Measurements from ENCODE around the gene IL27RA.

Gene IL27RA

GRCh38 chr19:14031719-14032480 is at the start of gene IL27RA (continued):
- TF ChIP-seq SP7 (tag by site-specific recombination; IDR thresholded peaks at IDR 0.05) (peak; percentile 53; the same call in 1 of the 2 replicates), PBX3 (CRISPR knock-in tag; IDR thresholded peaks at IDR 0.05) (peak; percentile 79; the same call in 1 of the 2 replicates), ZEB2 (tag by site-specific recombination; IDR thresholded peaks at IDR 0.05) (peak; percentile 75), ZNF561 (tag by site-specific recombination; IDR thresholded peaks at IDR 0.05; ENCODE audit: borderline replicate concordance) (peak; percentile 70; the same call in 1 of the 2 replicates), GLIS1 (tag by site-specific recombination; IDR thresholded peaks at IDR 0.05) (peak; percentile 80), ZBTB26 (tag by site-specific recombination; optimal IDR thresholded peaks at IDR 0.05) (peak; percentile 81), IKZF3 (tag by site-specific recombination; IDR thresholded peaks at IDR 0.05) (0 out of 2 replicates have a peak, but pooled peaks have one; percentile 9), ZNF701 (tag by site-specific recombination; IDR thresholded peaks at IDR 0.05) (no peak), ZNF600 (tag by site-specific recombination; IDR thresholded peaks at IDR 0.05) (peak; percentile 76), GLI4 (tag by site-specific recombination; IDR thresholded peaks at IDR 0.05) (no peak), ZNF654 (tag by site-specific recombination; IDR thresholded peaks at IDR 0.05; ENCODE audit: low read depth) (peak; percentile 62), ZNF660 (tag by site-specific recombination; IDR thresholded peaks at IDR 0.05) (peak; percentile 10; the same call in 1 of the 2 replicates), ZFP3 (tag by site-specific recombination; IDR thresholded peaks at IDR 0.05; ENCODE audit: low read depth) (no peak), ZSCAN30 (tag by site-specific recombination; IDR thresholded peaks at IDR 0.05) (peak; percentile 51; the same call in 1 of the 2 replicates)

DNA sequence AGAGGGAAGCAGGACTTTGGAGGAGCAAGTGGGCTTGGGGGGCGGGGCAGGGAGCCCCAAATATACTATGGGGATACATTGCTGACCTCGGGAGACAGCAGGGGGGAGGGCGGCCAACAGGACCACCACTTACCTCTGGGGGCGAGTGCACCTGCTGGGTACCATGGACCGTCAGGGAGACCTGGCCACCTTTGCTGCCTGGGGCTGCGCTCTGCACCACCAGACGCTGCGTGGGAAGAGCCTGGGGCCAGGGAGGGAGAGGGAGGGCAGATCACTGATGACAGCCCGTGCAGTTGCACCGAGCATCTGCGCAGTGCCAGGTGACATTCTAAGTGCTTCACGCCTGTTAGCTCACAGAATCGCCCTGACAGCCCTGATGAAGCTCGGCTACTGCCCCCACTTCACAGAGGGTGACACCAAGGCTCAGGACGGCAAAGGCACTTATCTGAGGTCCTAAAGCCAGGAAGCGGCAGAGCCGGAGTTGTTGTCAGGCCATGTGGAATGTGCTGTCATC is 49.5 kb upstream of the IL27RA start:
- H3K4me3 ChIP-seq (ENCODE audit: low read depth, low read length) = no peak overlapping the region
- H3K9me3 ChIP-seq (ENCODE audit: control insufficient read depth, insufficient read depth, low read depth, low read length) = no peaks in the 10 kb centered on the region
- POLR2A ChIA-PET = no interaction called here
- H3K36me3 ChIP-seq (ENCODE audit: control insufficient read depth in 2 of 2, insufficient read depth in 1 of 2, low read length in 2 of 2) = peaks cover under 1 to 41% of the 10 kb centered on the region in 2 experiments; a peak in 2 of 3 replicates
- CTCF ChIA-PET = interaction anchor here (0.7 kb wide), 1 partner anchor 69 kb away, joined by 3 read pairs; no protein-coding TSS in a partner anchor
- H3K27ac ChIP-seq (ENCODE audit: extremely low read depth, low read depth, low read length) = no peak overlapping the region
- peaks cover 8% of the 10 kb centered on the region for H3K4me1 ChIP-seq (ENCODE audit: control insufficient read depth, insufficient read depth, low read length)
- TF ChIP-seq, protein P1, sequence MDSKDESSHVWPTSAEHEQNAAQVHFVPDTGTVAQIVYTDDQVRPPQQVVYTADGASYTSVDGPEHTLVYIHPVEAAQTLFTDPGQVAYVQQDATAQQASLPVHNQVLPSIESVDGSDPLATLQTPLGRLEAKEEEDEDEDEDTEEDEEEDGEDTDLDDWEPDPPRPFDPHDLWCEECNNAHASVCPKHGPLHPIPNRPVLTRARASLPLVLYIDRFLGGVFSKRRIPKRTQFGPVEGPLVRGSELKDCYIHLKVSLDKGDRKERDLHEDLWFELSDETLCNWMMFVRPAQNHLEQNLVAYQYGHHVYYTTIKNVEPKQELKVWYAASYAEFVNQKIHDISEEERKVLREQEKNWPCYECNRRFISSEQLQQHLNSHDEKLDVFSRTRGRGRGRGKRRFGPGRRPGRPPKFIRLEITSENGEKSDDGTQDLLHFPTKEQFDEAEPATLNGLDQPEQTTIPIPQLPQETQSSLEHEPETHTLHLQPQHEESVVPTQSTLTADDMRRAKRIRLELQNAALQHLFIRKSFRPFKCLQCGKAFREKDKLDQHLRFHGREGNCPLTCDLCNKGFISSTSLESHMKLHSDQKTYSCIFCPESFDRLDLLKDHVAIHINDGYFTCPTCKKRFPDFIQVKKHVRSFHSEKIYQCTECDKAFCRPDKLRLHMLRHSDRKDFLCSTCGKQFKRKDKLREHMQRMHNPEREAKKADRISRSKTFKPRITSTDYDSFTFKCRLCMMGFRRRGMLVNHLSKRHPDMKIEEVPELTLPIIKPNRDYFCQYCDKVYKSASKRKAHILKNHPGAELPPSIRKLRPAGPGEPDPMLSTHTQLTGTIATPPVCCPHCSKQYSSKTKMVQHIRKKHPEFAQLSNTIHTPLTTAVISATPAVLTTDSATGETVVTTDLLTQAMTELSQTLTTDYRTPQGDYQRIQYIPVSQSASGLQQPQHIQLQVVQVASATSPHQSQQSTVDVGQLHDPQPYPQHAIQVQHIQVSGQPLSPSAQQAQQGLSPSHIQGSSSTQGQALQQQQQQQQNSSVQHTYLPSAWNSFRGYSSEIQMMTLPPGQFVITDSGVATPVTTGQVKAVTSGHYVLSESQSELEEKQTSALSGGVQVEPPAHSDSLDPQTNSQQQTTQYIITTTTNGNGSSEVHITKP (tag by site-specific recombination; IDR thresholded peaks at IDR 0.05) = no peak
- TF ChIP-seq ZNF157 (tag by site-specific recombination; IDR thresholded peaks at IDR 0.05) (no peak), ZNF776 (tag by site-specific recombination; IDR thresholded peaks at IDR 0.05; ENCODE audit: borderline replicate concordance) (no peak), SETDB1 (IDR thresholded peaks at IDR 0.05; ENCODE audit: insufficient read length, low read length) (no peak), ZNF501 (tag by site-specific recombination; IDR thresholded peaks at IDR 0.05) (no peak), ZNF239 (tag by site-specific recombination; IDR thresholded peaks at IDR 0.05) (no peak), ZNF391 (tag by site-specific recombination; IDR thresholded peaks at IDR 0.05; ENCODE audit: borderline replicate concordance, low read depth) (no peak), ZSCAN30 (tag by site-specific recombination; IDR thresholded peaks at IDR 0.05) (no peak), ZNF555 (tag by site-specific recombination; conservative IDR thresholded peaks at IDR 0.05) (no peak), ZNF214 (tag by site-specific recombination; IDR thresholded peaks at IDR 0.05; ENCODE audit: borderline replicate concordance) (no peak), ZNF174 (tag by site-specific recombination; IDR thresholded peaks at IDR 0.05) (no peak), ZNF221 (tag by site-specific recombination; IDR thresholded peaks at IDR 0.05; ENCODE audit: borderline replicate concordance) (no peak), ZNF146 (tag by site-specific recombination; IDR thresholded peaks at IDR 0.05) (no peak), ZNF426 (tag by site-specific recombination; IDR thresholded peaks at IDR 0.05) (no peak)
- TF ChIP-seq, protein P2, sequence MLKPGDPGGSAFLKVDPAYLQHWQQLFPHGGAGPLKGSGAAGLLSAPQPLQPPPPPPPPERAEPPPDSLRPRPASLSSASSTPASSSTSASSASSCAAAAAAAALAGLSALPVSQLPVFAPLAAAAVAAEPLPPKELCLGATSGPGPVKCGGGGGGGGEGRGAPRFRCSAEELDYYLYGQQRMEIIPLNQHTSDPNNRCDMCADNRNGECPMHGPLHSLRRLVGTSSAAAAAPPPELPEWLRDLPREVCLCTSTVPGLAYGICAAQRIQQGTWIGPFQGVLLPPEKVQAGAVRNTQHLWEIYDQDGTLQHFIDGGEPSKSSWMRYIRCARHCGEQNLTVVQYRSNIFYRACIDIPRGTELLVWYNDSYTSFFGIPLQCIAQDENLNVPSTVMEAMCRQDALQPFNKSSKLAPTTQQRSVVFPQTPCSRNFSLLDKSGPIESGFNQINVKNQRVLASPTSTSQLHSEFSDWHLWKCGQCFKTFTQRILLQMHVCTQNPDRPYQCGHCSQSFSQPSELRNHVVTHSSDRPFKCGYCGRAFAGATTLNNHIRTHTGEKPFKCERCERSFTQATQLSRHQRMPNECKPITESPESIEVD (tag by site-specific recombination; IDR thresholded peaks at IDR 0.05) = no peak

All from HEK293 (cell line).